AG04450 (cell line): ENCODE results near the gene MAPRE2. TPM values are rescaled to one million over a fixed set of nuclear protein-coding genes. Genes with fewer than 3 reads are reported as not detected.

Experiments used
- CTCF ChIA-PET: fragments of 300-600, 350-600 bp; formaldehyde crosslinking; extraction: SDS; loops from one replicate; lab custom pipeline; 2022; ENCODE audit warnings: antibody characterized with exemption, inconsistent platforms; lab: Charles Lee
- POLR2A ChIA-PET: fragments of 350-600 bp; formaldehyde crosslinking; extraction: SDS; loops from one replicate; lab custom pipeline; 2021; ENCODE audit warnings: antibody characterized with exemption, inconsistent platforms; lab: Yijun Ruan, JAX
- DNase-seq: peaks from one replicate; pipeline ENCODE4 v3.0.0-alpha.2; 2011; ENCODE audit warnings: low read depth, low spot score
- H3K27ac ChIP-seq: one replicate; pipeline ENCODE4 v1.5.1; 2012; ENCODE audit warnings: low read depth, low read length, control low read depth
- H3K27me3 ChIP-seq: one replicate; pipeline ENCODE4 v1.6.0; 2012; ENCODE audit warnings: low read length; ENCODE audit not compliant: control insufficient read depth, insufficient read depth
- H3K4me3 ChIP-seq: 2 replicates; pipeline ENCODE4 v1.5.1; 2011; ENCODE audit warnings: mild to moderate bottlenecking, low read depth, low read length, control low read depth
- H3K9me3 ChIP-seq: 2 replicates; pipeline ENCODE4 v1.5.1; 2012; ENCODE audit warnings: low read length; ENCODE audit not compliant: control insufficient read depth, insufficient read depth
- CTCF ChIP-seq: IDR thresholded peaks from 2 replicates; pipeline ENCODE4 v1.5.1; 2011; ENCODE audit warnings: low read depth, low read length, control low read depth, inconsistent platforms
- polyA plus RNA-seq: library from polyadenylated mRNA; depleted of rRNA; stranded (reverse); fragments of >200 nt; gene quantifications from 2 replicates; pipeline ENCODE4 v1.2.3, GENCODE V29; 2011

Gene MAPRE2
- polyA plus RNA-seq, 1 experiment: 48.8 TPM

DNA sequence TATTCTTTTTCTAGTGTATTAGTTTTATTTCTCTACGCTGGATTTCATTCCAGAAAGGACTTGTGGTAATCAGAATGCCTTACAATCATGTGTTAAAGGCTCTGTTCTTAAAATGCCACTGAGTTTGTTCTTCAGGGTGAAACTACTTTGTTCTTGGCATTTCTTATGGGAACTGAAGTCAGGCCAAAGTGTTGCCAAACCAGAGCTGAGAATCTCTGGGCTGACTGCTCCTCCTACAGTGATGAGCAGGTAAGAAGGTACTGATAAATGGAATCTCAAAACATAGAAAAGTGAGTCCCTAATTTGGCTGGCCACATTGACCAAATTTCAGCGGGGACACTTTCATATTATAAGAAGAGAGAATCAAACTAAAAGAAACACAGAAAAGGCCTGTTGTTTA lies 144.6 kb downstream of the MAPRE2 start:
- no peak overlapping the region for H3K27ac ChIP-seq
- H3K4me3 ChIP-seq: no peak overlapping the region
- ChIA-PET POLR2A (no interaction called here), CTCF (interaction anchor here (1.2 to 1.4 kb wide), 2 partner anchors 170 to 1063 kb away, joined by 3 to 4 read pairs; no protein-coding TSS in a partner anchor)
- no peak for DNase-seq
- no peak for TF ChIP-seq CTCF
- peaks cover 6% of the 10 kb centered on the region for H3K27me3 ChIP-seq
- no peaks in the 10 kb centered on the region for H3K9me3 ChIP-seq

DNA sequence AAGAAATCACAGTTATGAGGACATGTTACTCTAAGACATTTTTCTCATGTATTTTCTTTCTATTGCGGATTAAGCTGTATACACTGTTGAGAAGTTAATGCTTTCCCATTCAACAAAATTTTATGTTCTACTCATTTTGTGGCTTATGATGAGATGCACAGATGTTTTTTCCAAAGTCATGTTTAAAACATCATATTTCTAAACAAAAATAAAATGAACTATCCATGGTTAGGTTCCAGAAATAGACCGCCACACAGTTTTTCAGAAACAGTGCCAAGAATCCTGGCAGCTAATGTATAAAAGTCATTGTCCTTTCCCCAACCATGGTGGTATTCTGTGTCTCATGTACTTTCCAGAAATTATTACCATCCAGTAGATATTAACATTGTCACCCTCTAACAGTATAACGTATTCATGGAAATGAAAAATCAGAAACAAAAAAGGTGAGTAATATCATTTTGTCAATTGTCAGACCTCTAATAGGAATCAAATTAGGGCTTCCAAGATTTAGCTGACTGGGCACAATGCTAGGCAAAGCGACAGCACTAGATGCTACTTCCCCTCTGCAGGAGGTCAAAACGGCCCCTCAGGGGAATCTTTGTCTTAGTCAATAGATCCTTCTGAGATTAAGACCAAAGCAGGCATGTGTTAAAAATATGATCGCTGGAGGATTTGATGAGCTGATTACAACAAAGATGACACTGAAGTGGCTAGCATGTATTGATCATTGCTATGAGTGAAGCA lies 145.2 kb downstream of the MAPRE2 start:
- Histone ChIP-seq H3K9me3 (no peaks in the 10 kb centered on the region), H3K27ac (no peak overlapping the region), H3K27me3 (peaks cover 6% of the 10 kb centered on the region), H3K4me3 (no peak overlapping the region)
- CTCF ChIA-PET: interaction anchor here (1.2 to 1.4 kb wide), 3 partner anchors 43 to 1064 kb away, joined by 3 to 4 read pairs (median 3); no protein-coding TSS in a partner anchor
- POLR2A ChIA-PET: no interaction called here
- DNase-seq: no peak
- TF ChIP-seq CTCF: no peak

GRCh38 chr18:35189510-35189909 lies 148.3 kb downstream of the MAPRE2 start:
- Histone ChIP-seq H3K27ac (no peak overlapping the region), H3K27me3 (peaks cover 2% of the 10 kb centered on the region), H3K9me3 (no peaks in the 10 kb centered on the region), H3K4me3 (no peak overlapping the region)
- TF ChIP-seq CTCF: no peak
- CTCF ChIA-PET: interaction anchor here (0.8 kb wide), 1 partner anchor 42 kb away, joined by 3 read pairs; no protein-coding TSS in a partner anchor
- no peak for DNase-seq
- POLR2A ChIA-PET: no interaction called here

DNA sequence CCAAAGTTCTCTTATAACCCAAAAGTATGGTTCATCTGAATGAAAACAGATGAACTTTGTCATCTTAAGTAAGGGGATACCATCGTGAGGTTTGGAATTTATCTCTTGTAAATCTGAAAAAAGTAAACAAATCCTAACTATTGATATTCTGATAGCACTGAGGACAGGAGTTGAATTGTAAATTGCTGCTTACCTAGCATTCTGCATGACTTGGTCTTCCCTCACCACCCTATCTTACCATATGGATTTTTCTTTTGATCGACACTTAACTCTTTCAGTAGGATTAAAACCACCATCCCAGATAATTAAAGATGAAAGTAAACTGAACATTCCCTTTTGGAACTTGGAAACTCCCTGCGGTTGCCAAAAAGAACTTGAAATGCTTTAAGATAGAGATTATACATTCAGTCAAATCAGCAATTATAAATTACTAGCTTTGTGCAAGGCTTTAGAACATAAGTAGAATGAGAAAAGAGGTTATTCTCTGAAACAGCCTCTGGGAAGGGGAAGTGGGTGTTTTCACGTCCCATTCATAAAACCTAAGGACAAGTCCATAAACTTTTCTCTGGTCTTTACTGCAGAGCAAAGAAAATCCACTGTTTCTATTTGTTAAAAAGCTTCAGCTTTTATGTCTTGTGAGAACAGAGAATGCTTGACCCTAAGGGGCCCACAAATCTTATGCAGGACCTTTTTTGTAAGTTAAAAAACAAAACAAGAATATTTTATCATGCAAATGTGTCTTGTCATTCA lies 149.9 kb downstream of the MAPRE2 start:
- DNase-seq: no peak
- no peak overlapping the region for H3K4me3 ChIP-seq
- ChIA-PET POLR2A (no interaction called here), CTCF (no interaction called here)
- H3K27me3 ChIP-seq: no peaks in the 10 kb centered on the region
- H3K9me3 ChIP-seq: no peaks in the 10 kb centered on the region
- TF ChIP-seq CTCF: no peak
- no peak overlapping the region for H3K27ac ChIP-seq

GRCh38 chr18:35191698-35192025 lies 150.4 kb downstream of the MAPRE2 start:
- ChIA-PET CTCF (no interaction called here), POLR2A (no interaction called here)
- no peak for TF ChIP-seq CTCF
- no peak for DNase-seq
- H3K4me3 ChIP-seq: no peak overlapping the region
- H3K27ac ChIP-seq: no peak overlapping the region
- H3K27me3 ChIP-seq: no peaks in the 10 kb centered on the region
- H3K9me3 ChIP-seq: no peaks in the 10 kb centered on the region
